Cardiac muscle cell (in vitro differentiated cells and primary cell): ENCODE measurements around the gene CEACAM6. TPM values are rescaled to one million over a fixed set of nuclear protein-coding genes. Genes with fewer than 3 reads are reported as not detected.
A peak's percentile ranks its signal among the peaks of the same experiment; 100 is the strongest.
"Not testable (repeated sequence)": the region's sequence is repeated elsewhere in the genome, so short reads cannot be mapped to it uniquely, and the experiment has no call there.

Experiments used
- DNase-seq, 2 donors: peaks; one replicate each; pipeline versions ENCODE4 v3.0.0 to v3.0.0-alpha.2; 2010 to 2017; ENCODE audit warnings: low read depth in 1 of 2, low spot score in 1 of 2
- H3K27ac ChIP-seq: fragments of 200-600 bp; sonication (generic); 2 replicates; pipeline ENCODE4 v1.5.1; 2016
- H3K27me3 ChIP-seq: fragments of 200-600 bp; sonication (generic); 2 replicates; pipeline ENCODE4 v1.6.0; 2016; ENCODE audit warnings: control low read depth
- H3K36me3 ChIP-seq: fragments of 200-600 bp; sonication (generic); 2 replicates; pipeline ENCODE4 v1.5.1; 2016; ENCODE audit warnings: control low read depth
- H3K4me1 ChIP-seq: fragments of 200-600 bp; sonication (generic); 2 replicates; pipeline ENCODE4 v1.8.1; 2017; ENCODE audit warnings: low read depth, mild to moderate bottlenecking, mixed run types
- H3K4me3 ChIP-seq: fragments of 200-600 bp; sonication (generic); 2 replicates; pipeline ENCODE4 v1.5.1; 2016; ENCODE audit warnings: mild to moderate bottlenecking
- H3K9me3 ChIP-seq: fragments of 200-600 bp; sonication (generic); 2 replicates; pipeline ENCODE4 v1.5.1; 2017; ENCODE audit warnings: low read depth, mild to moderate bottlenecking, control low read depth
- CTCF ChIP-seq: IDR thresholded peaks from 2 replicates; pipeline ENCODE4 v1.5.1; 2012; ENCODE audit warnings: low read depth, mild to moderate bottlenecking, low read length
- polyA plus RNA-seq: library from polyadenylated mRNA; unstranded; fragments of >200 nt; fragmentation: Nextera tagmentation; extraction: Ambion mirVana; gene quantifications from 2 replicates; pipeline ENCODE4 v1.2.1, GENCODE V29; 2016
- total RNA-seq: library from RNA; depleted of rRNA; stranded (reverse); fragments of >200 nt; gene quantifications from 2 replicates; pipeline ENCODE4 v1.2.3, GENCODE V29; 2016

The CEACAM6 gene
- total RNA-seq: not detected in 2 replicates
- polyA plus RNA-seq: not detected in 2 replicates

GRCh38 chr19:41755328-41755913 is at the start of gene CEACAM6:
Gene CEACAM6 (plus strand): TSS chr19:41755530. CDS start chr19:41755639, 109 bp downstream.
- Histone ChIP-seq H3K27me3 (no peaks in the 10 kb centered on the region), H3K27ac (no peak within 1 kb of the TSS), H3K36me3 (no peaks in the 10 kb centered on the region), H3K9me3 (no peaks in the 10 kb centered on the region), H3K4me3 (no peak within 1 kb of the TSS), H3K4me1 (no peaks in the 10 kb centered on the region)
- DNase-seq: no peak
- no peak for TF ChIP-seq CTCF

- peak; percentile 68 for TF ChIP-seq CTCF
- H3K27ac ChIP-seq: no peak overlapping the region
- H3K36me3 ChIP-seq: no peaks in the 10 kb centered on the region
- H3K4me3 ChIP-seq: no peak overlapping the region
- DNase-seq: peak in 1 of 2 donors; percentile 30
- no peaks in the 10 kb centered on the region for H3K9me3 ChIP-seq
- H3K27me3 ChIP-seq: no peaks in the 10 kb centered on the region
- no peaks in the 10 kb centered on the region for H3K4me1 ChIP-seq
These were observed 48.4 kb upstream of the CEACAM6 start for GRCh38 chr19:41706741-41707501.

- Histone ChIP-seq H3K27me3 (no peaks in the 10 kb centered on the region), H3K27ac (no peak overlapping the region), H3K4me3 (no peak overlapping the region), H3K36me3 (no peaks in the 10 kb centered on the region), H3K4me1 (no peaks in the 10 kb centered on the region), H3K9me3 (no peaks in the 10 kb centered on the region)
- TF ChIP-seq CTCF: no peak
- no peak for DNase-seq
These were observed 47.9 kb upstream of the CEACAM6 start for GRCh38 chr19:41707502-41707812.

GRCh38 chr19:41707871-41708371 is 47.4 kb upstream of the CEACAM6 start:
- TF ChIP-seq CTCF: no peak
- Histone ChIP-seq H3K4me1 (no peaks in the 10 kb centered on the region), H3K27ac (no peak overlapping the region), H3K9me3 (no peaks in the 10 kb centered on the region), H3K36me3 (no peaks in the 10 kb centered on the region), H3K27me3 (no peaks in the 10 kb centered on the region), H3K4me3 (no peak overlapping the region)
- no peak for DNase-seq

GRCh38 chr19:41708481-41708880 is 46.8 kb upstream of the CEACAM6 start, which contains the start of gene CEACAM5:
Gene CEACAM5 (plus strand): TSS chr19:41708626. CDS start chr19:41708732, 106 bp downstream.
- Histone ChIP-seq H3K4me1 (no peaks in the 10 kb centered on the region), H3K4me3 (no peak within 1 kb of the TSS), H3K9me3 (no peaks in the 10 kb centered on the region), H3K27me3 (no peaks in the 10 kb centered on the region), H3K36me3 (no peaks in the 10 kb centered on the region), H3K27ac (no peak within 1 kb of the TSS)
- no peak for DNase-seq
- no peak for TF ChIP-seq CTCF

GRCh38 chr19:41709516-41709915 is 45.8 kb upstream of the CEACAM6 start:
- DNase-seq, H3K27ac ChIP-seq, H3K36me3 ChIP-seq, H3K4me3 ChIP-seq, H3K4me1 ChIP-seq, H3K9me3 ChIP-seq, H3K27me3 ChIP-seq: not testable (repeated sequence)
